GM21717 (cell line): ENCODE measurements around the gene ELOA.
A peak's percentile ranks its signal among the peaks of the same experiment; 100 is the strongest.
"Not testable (repeated sequence)": the region's sequence is repeated elsewhere in the genome, so short reads cannot be mapped to it uniquely, and the experiment has no call there.

Experiments
- ATAC-seq: cut with Tn5 transposase; IDR thresholded peaks from one replicate; pipeline ENCODE4 v1.9.1; 2021; ENCODE audit warnings: mild to moderate bottlenecking, moderate library complexity; ENCODE audit not compliant: unreplicated experiment

The ELOA gene

GRCh38 chr1:23799255-23799569 is 55.9 kb downstream of the ELOA start:
- no peak for ATAC-seq

GRCh38 chr1:23799570-23800399 is 56.5 kb downstream of the ELOA start:
- ATAC-seq = no peak

- peak; percentile 70 for ATAC-seq
Measured at GRCh38 chr1:23800400-23801337, 57.4 kb downstream of the ELOA start, which contains the start of gene GALE. Gene GALE (minus strand): TSS chr1:23800754. CDS start chr1:23799007, 1,747 bp downstream.

GRCh38 chr1:23801338-23801748 is 58.1 kb downstream of the ELOA start:
- no peak for ATAC-seq

- no peak for ATAC-seq
Measured at GRCh38 chr1:23801876-23802275, 58.6 kb downstream of the ELOA start.

GRCh38 chr1:23802809-23803342 is 59.6 kb downstream of the ELOA start:
- ATAC-seq = not testable (repeated sequence)

- no peak for ATAC-seq
Measured at GRCh38 chr1:23803674-23804073, 60.4 kb downstream of the ELOA start.

- ATAC-seq = no peak
Measured at GRCh38 chr1:23804183-23804835, 61.0 kb downstream of the ELOA start.

GRCh38 chr1:23805025-23805424 is 61.8 kb downstream of the ELOA start:
- ATAC-seq = no peak

- no peak for ATAC-seq
Measured at GRCh38 chr1:23806280-23806679, 63.0 kb downstream of the ELOA start.

GRCh38 chr1:23807453-23807852 is 64.2 kb downstream of the ELOA start:
- ATAC-seq = no peak

GRCh38 chr1:23809751-23810171 is 66.5 kb downstream of the ELOA start:
- ATAC-seq = peak; percentile 48

GRCh38 chr1:23810818-23811540 is 67.7 kb downstream of the ELOA start:
- ATAC-seq = no peak
